Stimulated activated CD4-positive, alpha-beta T cell treated with anti-CD3 and anti-CD28 coated beads, TNF-alpha, amount 100 ng/mL, for 1 hour (primary cell): ENCODE data around the gene ZBTB38.

Source experiments
- DNase-seq, 3 donors: peaks; one replicate each; pipeline ENCODE4 v3.0.0-alpha.2; 2020; ENCODE audit warnings: low read depth in 3 of 3, low spot score in 1 of 3

The ZBTB38 gene

DNA sequence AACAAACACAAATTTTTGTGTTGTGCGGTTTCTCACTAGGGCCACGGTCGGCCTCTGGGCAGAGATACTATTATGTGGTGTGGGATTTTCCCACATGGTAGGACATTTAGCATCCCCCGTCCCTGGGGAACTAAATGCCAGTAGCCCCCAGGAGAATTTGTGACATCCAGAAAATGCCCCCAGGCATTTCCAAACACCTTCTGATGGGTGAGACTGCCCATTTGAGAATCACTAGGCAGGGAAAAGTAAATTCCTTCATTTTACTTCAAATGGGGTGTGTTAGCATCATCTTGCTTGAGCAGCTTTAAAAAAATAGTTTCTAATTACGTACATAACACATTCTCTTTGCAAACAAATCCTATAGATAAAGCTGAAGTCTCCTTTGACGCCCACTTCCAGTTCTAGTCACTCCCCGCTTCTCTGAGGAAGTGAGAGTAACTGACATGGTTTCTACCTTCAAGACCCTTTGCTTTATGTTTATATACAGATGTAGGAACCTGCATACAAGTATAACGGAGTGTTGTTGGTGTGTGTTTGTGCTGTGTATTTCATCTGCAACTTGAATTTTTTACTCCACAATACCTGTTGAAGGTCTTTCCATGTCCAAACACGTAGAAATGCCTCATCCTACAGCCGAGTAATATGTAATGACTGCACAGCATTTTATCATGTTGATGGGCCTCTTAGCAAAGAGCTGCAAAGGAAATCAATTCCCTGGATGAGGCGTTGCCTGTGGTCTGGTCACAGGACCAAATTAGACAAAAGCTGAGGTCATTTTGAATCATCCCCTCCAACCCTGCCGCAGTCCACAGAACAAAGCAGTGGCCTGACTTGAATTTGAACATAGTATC, 31.4 kb upstream of the ZBTB38 start:
- no peak for DNase-seq

- DNase-seq, result no peak
These were observed 30.8 kb upstream of the ZBTB38 start for GRCh38 chr3:141337523-141337854.

- no peak for DNase-seq
These were observed 30.3 kb upstream of the ZBTB38 start for GRCh38 chr3:141337991-141338390.

- DNase-seq, result no peak
These were observed 29.4 kb upstream of the ZBTB38 start for GRCh38 chr3:141338881-141339280.

DNA sequence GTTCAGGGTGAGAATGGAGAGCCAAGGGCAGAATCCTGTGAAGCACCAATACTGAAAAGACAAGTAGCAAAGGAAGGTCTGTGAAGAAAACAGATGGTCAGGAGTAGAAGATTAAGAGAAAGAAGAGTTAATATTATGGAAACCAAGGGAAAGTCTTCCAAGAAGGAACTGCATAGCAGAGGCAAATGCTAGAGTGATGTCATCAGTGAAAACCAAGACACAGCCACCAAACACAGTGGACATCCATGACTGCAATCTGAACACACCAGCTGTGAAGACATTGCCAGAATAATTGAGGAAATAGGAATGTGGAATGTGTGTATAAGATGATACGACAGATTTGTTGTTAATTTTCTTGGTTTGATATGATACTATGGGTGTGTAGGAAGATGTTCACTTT, 26.8 kb upstream of the ZBTB38 start:
- DNase-seq, result no peak

- no peak for DNase-seq
These were observed 25.9 kb upstream of the ZBTB38 start for GRCh38 chr3:141342386-141342785.

DNA sequence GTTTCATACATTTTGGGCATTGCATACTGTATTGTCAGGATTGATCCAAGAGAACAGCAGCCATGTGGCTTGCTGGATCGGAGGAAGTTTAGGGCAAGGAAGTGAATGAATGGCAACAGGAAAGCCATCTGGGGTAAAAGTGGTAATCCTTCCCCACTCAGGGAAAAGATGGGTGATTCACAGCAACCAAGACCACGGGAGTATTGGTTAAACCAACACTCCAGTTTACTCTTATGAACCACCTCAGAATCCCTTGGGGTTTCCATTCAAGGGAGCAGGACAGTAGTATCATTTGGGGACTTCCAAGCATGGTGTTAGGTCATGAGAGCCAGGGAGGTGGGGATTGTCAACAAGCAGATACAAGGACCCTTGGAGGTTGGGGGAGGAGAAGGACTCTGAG, 25.2 kb upstream of the ZBTB38 start:
- no peak for DNase-seq

GRCh38 chr3:141343865-141344271, 24.4 kb upstream of the ZBTB38 start:
- DNase-seq, result no peak

DNA sequence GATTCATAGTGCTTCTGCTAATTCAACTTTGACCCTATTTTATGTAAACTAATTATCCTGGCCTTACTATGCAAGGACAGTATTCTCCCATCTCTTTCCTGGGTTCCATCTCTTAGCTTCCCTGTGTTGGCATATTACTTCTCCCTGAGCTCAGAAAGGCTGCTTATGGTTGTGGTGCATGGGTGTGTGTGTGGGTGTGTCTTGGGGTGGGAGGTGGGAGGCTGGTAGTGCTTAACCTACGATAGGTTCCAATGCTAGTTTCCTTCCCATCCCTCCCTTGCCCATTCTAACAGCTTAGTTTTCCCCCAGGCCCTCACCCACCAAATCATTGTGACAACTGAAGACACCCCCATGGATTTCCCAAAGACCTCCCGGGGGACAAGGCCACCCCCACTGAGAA, 22.8 kb upstream of the ZBTB38 start:
- DNase-seq, result no peak

- DNase-seq, result no peak
These were observed 22.3 kb upstream of the ZBTB38 start for GRCh38 chr3:141346007-141346406.

DNA sequence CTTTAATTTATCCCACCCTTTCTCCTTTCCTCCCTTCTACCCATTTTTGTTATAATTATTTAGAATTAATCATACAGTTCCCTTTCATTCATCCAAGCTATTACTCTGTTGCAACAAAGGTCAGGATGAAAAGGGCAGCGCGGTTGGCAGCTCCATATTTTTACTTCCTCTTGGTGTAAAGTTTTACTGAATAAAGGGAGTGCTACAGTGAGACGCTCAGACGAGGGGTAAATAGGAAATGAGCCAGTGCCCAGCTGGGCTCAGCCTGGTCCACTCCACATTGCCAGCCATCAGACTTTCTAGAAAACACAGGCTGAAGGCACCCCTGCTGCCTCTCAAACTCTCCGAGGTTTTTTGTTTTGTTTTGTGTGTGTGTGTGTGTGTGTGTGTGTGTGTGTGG, 21.9 kb upstream of the ZBTB38 start:
- no peak for DNase-seq

- no peak for DNase-seq
These were observed 21.5 kb upstream of the ZBTB38 start for GRCh38 chr3:141346839-141347238.

DNA sequence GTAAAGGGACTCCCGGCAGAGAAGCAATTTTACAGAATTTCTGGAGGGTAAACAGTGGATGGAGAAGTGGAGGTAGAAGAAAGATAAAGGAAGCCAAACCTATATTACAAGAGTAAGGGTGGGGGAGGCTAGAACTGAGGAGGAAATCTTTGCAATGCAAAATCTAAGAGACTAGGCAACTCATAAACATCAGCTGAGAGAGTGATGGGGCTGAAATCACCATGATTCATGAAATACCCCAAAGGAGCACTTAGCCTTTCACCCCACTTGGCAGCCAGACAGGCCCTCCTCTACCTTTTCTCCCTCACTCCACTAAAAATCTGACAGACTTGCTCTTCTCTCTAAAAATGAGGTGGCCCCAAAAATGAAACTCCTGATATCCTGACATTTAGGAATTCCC, 19.5 kb upstream of the ZBTB38 start:
- no peak for DNase-seq

- DNase-seq, result no peak
These were observed 18.6 kb upstream of the ZBTB38 start for GRCh38 chr3:141349711-141350110.

GRCh38 chr3:141350666-141351065, 17.6 kb upstream of the ZBTB38 start:
- no peak for DNase-seq

- no peak for DNase-seq
These were observed 15.9 kb upstream of the ZBTB38 start for GRCh38 chr3:141352262-141352984.

DNA sequence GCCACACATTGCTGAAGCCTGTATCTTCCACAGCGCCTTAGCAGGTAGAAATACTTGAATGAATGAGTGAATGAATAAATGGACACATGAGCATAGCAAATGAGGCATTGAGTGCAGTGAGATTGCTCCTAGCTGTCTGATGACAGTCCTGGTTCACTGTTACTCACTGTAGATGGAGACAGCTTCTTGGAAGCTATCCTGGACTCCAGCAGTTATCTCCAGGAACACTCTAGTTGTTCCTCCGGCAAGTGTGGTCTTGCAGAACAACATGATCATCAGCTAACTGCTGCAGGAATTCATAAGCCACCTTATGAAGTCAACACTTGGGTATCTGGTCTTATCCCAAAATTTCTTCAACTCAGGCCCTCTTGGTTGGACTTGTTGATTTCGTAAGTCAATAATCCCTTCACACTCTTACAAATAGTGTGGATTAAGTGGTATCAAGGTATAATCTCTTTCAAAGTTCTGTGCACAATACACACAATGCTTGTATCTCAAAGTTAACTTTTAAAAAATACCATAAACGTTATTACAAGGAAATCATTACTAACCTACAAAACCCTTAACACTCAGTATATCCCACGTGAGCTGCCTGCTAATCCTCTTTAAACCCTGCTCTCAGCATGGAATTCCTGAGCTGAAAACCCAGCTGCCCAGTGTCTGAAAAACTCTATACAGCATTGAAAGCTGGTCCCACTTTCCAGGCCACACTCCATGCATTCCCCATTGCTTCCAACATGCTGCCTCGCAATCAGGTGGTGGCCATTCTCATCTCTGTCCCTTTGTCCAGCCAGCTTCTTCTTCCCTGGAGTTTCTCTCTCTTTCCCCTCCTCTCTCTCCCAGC, 14.4 kb upstream of the ZBTB38 start:
- DNase-seq, result no peak

DNA sequence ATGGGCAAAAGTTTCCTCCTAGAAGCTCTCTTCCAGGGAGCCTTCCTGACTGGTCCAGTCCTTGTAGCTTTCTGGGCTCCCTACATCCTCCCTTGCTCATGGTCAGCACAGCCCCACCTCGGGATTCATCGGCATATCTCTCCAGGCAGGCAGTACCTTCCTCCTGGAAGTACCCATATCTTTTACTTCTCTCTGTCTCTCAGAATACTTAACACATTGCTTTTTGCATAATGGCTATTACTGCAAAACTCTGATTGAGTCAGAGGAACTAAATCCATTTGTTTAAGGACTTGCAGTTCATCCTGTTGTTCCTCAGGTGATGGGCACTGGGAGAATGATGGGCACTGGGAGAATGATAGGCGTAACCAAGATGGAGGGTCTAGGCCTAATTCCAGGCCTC, 13.8 kb upstream of the ZBTB38 start:
- DNase-seq, result no peak

GRCh38 chr3:141355242-141355641, 13.1 kb upstream of the ZBTB38 start:
- no peak for DNase-seq

DNA sequence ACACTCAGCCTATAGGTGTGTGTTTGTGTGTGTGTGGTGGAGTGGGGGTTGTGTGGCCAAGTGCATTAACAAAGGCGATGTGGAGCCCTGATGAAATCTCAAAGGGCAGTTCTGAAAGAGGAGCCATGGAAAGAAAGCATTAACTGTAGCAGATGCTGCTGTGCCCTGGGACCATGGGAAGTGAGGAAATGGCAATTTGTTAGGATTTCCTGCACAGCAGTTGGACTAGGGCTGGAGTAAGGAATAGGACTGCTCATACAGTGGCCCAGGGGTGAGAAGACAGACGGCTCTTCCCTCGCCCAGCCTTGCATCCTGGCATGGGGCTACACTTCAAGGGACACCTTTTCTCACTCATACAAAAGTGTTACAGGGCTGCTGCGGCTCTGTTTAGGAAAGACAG, 12.3 kb upstream of the ZBTB38 start:
- DNase-seq, result no peak

DNA sequence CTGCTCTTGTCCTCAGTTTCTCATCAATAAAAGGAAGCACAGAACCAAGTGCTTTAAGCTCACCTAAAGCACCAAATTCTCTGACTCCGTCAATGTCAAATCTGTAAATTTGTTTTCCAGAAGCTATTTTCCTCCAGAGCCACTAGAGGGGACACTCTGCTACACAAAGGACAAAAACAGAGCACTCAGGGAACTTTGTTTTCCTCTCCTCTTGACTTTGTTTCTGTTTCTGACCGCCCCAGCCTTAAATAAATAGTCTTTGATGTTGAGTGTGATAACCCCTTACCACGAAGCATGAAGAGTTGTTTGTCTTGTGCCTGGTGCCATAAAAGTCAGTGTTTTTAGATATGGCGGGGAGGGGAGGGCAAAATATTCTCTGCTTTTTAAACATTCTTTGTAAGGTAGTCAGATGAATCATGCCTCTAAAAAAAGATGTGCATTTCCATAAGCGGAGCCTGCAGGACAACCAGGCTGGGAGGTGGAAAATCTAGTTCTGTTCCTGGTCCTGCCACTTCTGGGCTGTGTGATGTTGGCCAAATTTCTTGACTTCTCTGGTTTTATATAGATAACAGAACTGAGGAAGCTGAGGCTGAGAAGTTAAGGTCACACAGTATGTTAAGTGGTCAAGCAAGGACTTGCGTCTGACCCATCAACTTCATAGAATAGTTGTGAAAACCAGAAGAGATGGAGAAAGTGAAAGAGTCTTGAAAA, 7.3 kb upstream of the ZBTB38 start:
- no peak for DNase-seq
